Kidney (tissue), 14 donors: ENCODE measurements around the gene ROPN1. TPM values are rescaled to one million over a fixed set of nuclear protein-coding genes. Genes with fewer than 3 reads are reported as not detected.
"Not testable (repeated sequence)": the region's sequence is repeated elsewhere in the genome, so short reads cannot be mapped to it uniquely, and the experiment has no call there.

ENCODE experiments used
- DNase-seq, 5 donors: peaks; one replicate each; pipeline ENCODE4 v3.0.0-alpha.2; 2013 to 2020
- FAIRE-seq: peaks from 2 replicates; lab custom pipeline; 2012; peaks lifted over from hg19 to GRCh38; lab: Jason Lieb, UNC
- H3K27ac ChIP-seq, 2 donors: one replicate each; pipeline ENCODE4 v1.7.0; 2013; ENCODE audit warnings: low read depth in 2 of 2, low read length in 2 of 2, inconsistent platforms in 1 of 2
- H3K27me3 ChIP-seq: one replicate; pipeline ENCODE4 v1.7.1; 2013; ENCODE audit warnings: low read length, inconsistent platforms; ENCODE audit not compliant: control insufficient read depth, insufficient read depth
- H3K36me3 ChIP-seq, 3 donors: one replicate each; pipeline versions ENCODE4 v1.7.0 to v1.7.1; 2013; ENCODE audit warnings: low read length in 3 of 3, control low read depth in 1 of 3, inconsistent platforms in 1 of 3; ENCODE audit not compliant: insufficient read depth in 3 of 3, control insufficient read depth in 2 of 3
- H3K4me1 ChIP-seq, 3 donors: one replicate each; pipeline versions ENCODE4 v1.7.0 to v1.7.1; 2013; ENCODE audit warnings: low read length in 3 of 3, inconsistent platforms in 1 of 3, low read depth in 1 of 3; ENCODE audit not compliant: control insufficient read depth in 2 of 3, insufficient read depth in 2 of 3
- H3K4me3 ChIP-seq, 3 donors: one replicate each; pipeline versions ENCODE4 v1.7.0 to v1.8.1; 2013; ENCODE audit warnings: low read length in 3 of 3, control low read depth in 1 of 3, inconsistent platforms in 1 of 3
- H3K9ac ChIP-seq, 3 donors: one replicate each; pipeline versions ENCODE4 v1.7.0 to v1.7.1; 2013; ENCODE audit warnings: low read length in 3 of 3, control low read depth in 1 of 3, inconsistent platforms in 1 of 3
- H3K9me3 ChIP-seq, 3 donors: one replicate each; pipeline versions ENCODE4 v1.7.0 to v1.7.1; 2013; ENCODE audit warnings: low read length in 3 of 3, control low read depth in 1 of 3, inconsistent platforms in 1 of 3; ENCODE audit not compliant: control insufficient read depth in 2 of 3, insufficient read depth in 1 of 3
- intact Hi-C: fragments of 100-400 bp; cut with DNase I; formaldehyde crosslinking; loops from one replicate; pipeline ENCODE4 v1.11.1; 2022
- polyA plus RNA-seq: library from polyadenylated mRNA; stranded (reverse); fragments of 350-450 nt; fragmentation: Illumina TruSeq; extraction: RNeasy Lipid Tissue Mini Kit (QIAGEN cat#74804); gene quantifications from one replicate; pipeline ENCODE4 v1.2.3, GENCODE V29; 2014; ENCODE audit warnings: low read depth, low replicate concordance; ENCODE audit not compliant: insufficient read depth
- total RNA-seq: library from RNA; stranded (reverse); fragmentation: NEBNext Ultra II Directional; extraction: Animal tissue kit (Norgen Biotek cat#: 25700); gene quantifications from one replicate; pipeline ENCODE4 v1.2.1, GENCODE V29; 2021
- TF ChIP-seq, protein P1 (sequence below): IDR thresholded peaks from 3 replicates; pipeline ENCODE4 v1.5.1; 2012; ENCODE audit warnings: mild to moderate bottlenecking, moderate library complexity, borderline replicate concordance; ENCODE audit not compliant: insufficient read depth; ENCODE audit errors: extremely low read depth
- donor health status: control.
- donor health status: control.
- donor health status: control.
- donor health status: control.
- donor health status: control.
- donor health status: DM: yes; HTN: yes; CAD: no.
- donor health status: Normal renal cell carcinoma (clear cell type).

The ROPN1 gene
- total and polyA plus RNA-seq, 2 donors from 2014 or later: 0.54 TPM; not detected in 1

DNA sequence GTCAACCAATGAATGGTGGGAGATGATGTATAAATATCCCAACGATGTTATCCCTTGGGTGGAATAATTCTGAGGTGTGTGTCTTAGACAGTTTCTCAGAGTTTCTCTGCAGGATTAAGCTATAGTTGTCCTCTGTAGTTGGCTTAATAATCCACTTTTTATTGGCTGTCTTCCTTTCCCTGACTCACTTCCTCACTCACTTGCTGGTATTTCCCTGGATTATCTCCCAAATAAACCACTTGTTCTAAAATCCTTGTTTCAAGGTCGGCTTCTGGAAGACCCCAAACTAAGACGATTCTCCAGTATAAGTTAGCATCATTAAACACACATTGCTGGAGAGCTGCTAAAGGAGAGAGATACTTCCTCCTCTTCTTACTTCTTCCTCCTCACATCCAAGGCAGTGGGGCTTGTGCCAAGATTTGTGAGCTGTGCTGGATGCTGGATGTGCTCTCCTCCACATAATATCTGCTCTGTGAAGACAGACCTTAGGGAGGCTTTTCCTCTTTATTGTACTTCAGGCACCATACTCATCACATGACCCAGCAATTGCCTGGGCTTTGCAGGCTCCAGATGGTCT is 22.5 kb upstream of the ROPN1 start:
- Histone ChIP-seq H3K36me3 (no peaks in the 10 kb centered on the region), H3K27ac (no peak overlapping the region), H3K27me3 (no peaks in the 10 kb centered on the region), H3K4me3 (no peak overlapping the region), H3K4me1 (no peaks in the 10 kb centered on the region), H3K9ac (no peak overlapping the region), H3K9me3 (no peaks in the 10 kb centered on the region)
- FAIRE-seq (no peak), DNase-seq (no peak)
- TF ChIP-seq, protein P1, sequence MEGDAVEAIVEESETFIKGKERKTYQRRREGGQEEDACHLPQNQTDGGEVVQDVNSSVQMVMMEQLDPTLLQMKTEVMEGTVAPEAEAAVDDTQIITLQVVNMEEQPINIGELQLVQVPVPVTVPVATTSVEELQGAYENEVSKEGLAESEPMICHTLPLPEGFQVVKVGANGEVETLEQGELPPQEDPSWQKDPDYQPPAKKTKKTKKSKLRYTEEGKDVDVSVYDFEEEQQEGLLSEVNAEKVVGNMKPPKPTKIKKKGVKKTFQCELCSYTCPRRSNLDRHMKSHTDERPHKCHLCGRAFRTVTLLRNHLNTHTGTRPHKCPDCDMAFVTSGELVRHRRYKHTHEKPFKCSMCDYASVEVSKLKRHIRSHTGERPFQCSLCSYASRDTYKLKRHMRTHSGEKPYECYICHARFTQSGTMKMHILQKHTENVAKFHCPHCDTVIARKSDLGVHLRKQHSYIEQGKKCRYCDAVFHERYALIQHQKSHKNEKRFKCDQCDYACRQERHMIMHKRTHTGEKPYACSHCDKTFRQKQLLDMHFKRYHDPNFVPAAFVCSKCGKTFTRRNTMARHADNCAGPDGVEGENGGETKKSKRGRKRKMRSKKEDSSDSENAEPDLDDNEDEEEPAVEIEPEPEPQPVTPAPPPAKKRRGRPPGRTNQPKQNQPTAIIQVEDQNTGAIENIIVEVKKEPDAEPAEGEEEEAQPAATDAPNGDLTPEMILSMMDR: no peak
- intact Hi-C loops: no loop called here

DNA sequence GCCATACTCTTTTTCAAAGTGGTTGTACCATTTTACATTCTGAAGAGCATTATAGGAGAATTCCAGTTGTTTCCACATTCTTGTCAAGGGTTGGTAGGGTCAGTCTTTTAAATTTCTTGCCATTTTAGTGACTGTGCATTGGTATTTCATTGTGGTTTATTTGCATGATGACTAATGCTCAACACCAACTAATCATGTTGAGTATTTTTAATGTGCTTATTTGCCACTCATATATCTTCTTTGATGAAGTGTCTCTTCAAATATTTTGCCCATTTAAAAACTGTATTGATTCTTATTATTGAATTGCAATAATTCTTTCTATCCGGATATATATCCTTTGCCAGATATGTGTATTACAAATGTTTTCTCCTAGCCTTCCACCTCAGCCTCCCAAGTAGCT is 16.4 kb upstream of the ROPN1 start:
- intact Hi-C loops, FAIRE-seq: not testable (repeated sequence)

DNA sequence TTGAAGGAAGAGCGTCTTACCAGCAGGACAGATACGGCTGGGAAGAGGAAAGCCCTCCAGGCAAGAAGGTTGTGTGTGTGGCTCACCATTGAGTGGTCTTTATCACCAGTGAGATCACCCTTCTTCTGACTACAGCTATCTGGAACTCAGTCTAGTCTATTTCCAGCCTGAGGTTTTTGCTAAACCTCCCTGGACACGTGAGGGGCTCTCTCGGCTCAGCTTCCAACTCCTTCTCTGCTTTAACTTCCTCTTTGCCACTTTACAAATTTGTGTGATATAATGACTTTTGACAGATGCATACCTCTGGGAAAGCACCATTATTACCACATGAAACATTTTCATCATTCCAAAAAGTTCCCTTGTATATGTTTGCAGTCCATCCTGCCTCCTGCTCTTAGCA is 15.3 kb upstream of the ROPN1 start:
- H3K9ac ChIP-seq: no peak overlapping the region
- DNase-seq: no peak
- H3K36me3 ChIP-seq: no peaks in the 10 kb centered on the region
- intact Hi-C loops: no loop called here
- H3K4me3 ChIP-seq: no peak overlapping the region
- no peaks in the 10 kb centered on the region for H3K9me3 ChIP-seq
- H3K27ac ChIP-seq: no peak overlapping the region
- no peaks in the 10 kb centered on the region for H3K27me3 ChIP-seq
- FAIRE-seq: no peak
- TF ChIP-seq, protein P1: no peak
- no peaks in the 10 kb centered on the region for H3K4me1 ChIP-seq

More for the DNA sequence above, 16.4 kb upstream of the ROPN1 start:
- not testable (repeated sequence) for H3K9me3 ChIP-seq, H3K27me3 ChIP-seq, DNase-seq, H3K4me3 ChIP-seq, H3K27ac ChIP-seq, H3K9ac ChIP-seq, H3K4me1 ChIP-seq, H3K36me3 ChIP-seq

DNA sequence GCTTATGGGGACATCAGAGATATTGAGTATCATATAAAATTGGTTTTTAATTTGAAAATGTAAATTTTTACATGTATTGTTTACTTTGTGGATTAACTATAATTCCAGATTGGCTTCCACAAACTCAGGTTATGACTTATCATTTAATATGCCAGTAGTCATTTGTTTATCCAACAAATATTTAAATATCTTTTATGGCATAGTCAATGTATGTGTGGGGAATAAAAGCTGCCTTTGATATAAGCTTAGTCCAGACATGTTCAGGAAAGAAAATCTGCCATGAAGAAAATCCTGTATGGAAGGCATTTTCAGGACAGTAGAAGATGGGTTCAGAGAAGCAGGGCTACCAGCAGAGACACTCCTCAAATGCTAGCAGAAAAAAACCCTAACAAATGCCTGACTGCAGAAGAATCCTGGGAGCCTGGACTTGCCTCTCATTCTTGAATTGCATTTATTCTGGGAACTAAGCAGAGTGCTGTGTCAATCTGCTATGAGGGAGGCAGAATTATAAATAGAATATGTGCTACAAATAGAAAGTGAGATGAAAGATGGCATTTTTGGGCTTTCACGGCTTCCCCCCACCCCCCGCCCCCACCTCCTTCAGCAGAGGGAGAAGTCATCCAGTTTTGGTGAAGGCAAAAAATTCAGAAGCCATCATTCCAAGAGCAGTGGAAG is 10.6 kb upstream of the ROPN1 start:
- H3K9ac ChIP-seq, H3K36me3 ChIP-seq, H3K4me1 ChIP-seq, DNase-seq, intact Hi-C loops, FAIRE-seq, H3K4me3 ChIP-seq, H3K9me3 ChIP-seq, H3K27ac ChIP-seq, H3K27me3 ChIP-seq: not testable (repeated sequence)

DNA sequence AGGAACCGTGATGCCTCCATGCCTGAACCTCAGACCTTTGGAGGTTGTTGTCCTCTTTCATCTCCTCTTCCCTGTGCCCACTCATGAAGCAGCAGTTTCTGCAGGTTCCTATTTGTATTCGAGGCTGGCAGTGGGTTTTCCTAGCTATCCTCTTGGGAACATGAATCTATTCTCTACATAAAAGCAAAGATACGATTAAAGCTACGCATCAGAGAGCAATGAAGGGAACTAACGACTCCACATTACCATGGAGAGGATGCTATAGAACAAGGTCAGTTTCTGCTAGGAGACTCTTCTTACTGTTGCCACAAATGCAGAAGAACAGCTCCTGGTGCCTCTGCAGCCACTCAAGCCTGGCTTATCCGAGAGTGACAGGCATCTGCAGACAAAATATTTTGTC is 9.4 kb upstream of the ROPN1 start:
- H3K9me3 ChIP-seq, DNase-seq, H3K9ac ChIP-seq, H3K27ac ChIP-seq, intact Hi-C loops, H3K4me3 ChIP-seq, FAIRE-seq, H3K27me3 ChIP-seq, H3K4me1 ChIP-seq, H3K36me3 ChIP-seq: not testable (repeated sequence)
